HFFc6 (cell line): ENCODE measurements around the gene PDE8B. TPM values are rescaled to one million over a fixed set of nuclear protein-coding genes. Genes with fewer than 3 reads are reported as not detected.

ENCODE experiments used
- DNase-seq: peaks from one replicate; pipeline ENCODE4 v3.0.0-alpha.2; 2018
- H3K27ac Mint-ChIP-seq: 2 replicates; pipeline ENCODE4 v1.8.0; 2020; ENCODE audit warnings: mild to moderate bottlenecking, mixed read lengths
- H3K27me3 Mint-ChIP-seq: 2 replicates; pipeline ENCODE4 v1.8.0; 2021; ENCODE audit warnings: mild to moderate bottlenecking, moderate library complexity, mixed read lengths; ENCODE audit not compliant: insufficient read depth
- H3K36me3 Mint-ChIP-seq: 2 replicates; pipeline ENCODE4 v1.8.0; 2021; ENCODE audit warnings: low read depth, mixed read lengths
- H3K4me1 Mint-ChIP-seq: 2 replicates; pipeline ENCODE4 v1.8.0; 2020; ENCODE audit warnings: low read depth, mixed read lengths
- H3K4me3 Mint-ChIP-seq: 2 replicates; pipeline ENCODE4 v1.8.0; 2020; ENCODE audit warnings: mild to moderate bottlenecking, moderate library complexity, mixed read lengths
- H3K9me3 Mint-ChIP-seq: 2 replicates; pipeline ENCODE4 v1.8.0; 2020; ENCODE audit warnings: mild to moderate bottlenecking, mixed read lengths
- CTCF ChIP-seq: fragments of 200-600 bp; sonication (generic); IDR thresholded peaks from 2 replicates; pipeline ENCODE4 v1.5.0; 2021; ENCODE audit warnings: antibody characterized with exemption, mild to moderate bottlenecking
- total RNA-seq, 6 experiments: library from RNA; stranded (reverse); fragmentation: NEBNext Ultra II Directional; extraction: Animal tissue kit (Norgen Biotek cat#: 25700); gene quantifications; 2 replicates in 1 of 6; 3 replicates in 5 of 6; pipeline ENCODE4 v1.2.3, GENCODE V29; 2021

PDE8B gene
- total RNA-seq, 6 experiments from 2014 or later, result 0.14 TPM; not detected in 5

- Mint-ChIP-seq H3K4me3 (no peak overlapping the region), H3K4me1 (peaks cover 27% of the 10 kb centered on the region), H3K36me3 (peaks cover 4% of the 10 kb centered on the region; the same call in 1 of the 2 replicates), H3K27me3 (peaks cover 2% of the 10 kb centered on the region; the same call in 1 of the 2 replicates), H3K27ac (no peak overlapping the region), H3K9me3 (no peaks in the 10 kb centered on the region)
- no peak for DNase-seq
- no peak for TF ChIP-seq CTCF
These were observed 69.6 kb downstream of the PDE8B start for GRCh38 chr5:77280036-77280435.

GRCh38 chr5:77281969-77282336 lies 71.5 kb downstream of the PDE8B start:
- H3K4me3 Mint-ChIP-seq, result peak overlapping the region; percentile 58
- no peaks in the 10 kb centered on the region for H3K9me3 Mint-ChIP-seq
- peak overlapping the region; percentile 81 for H3K27ac Mint-ChIP-seq
- H3K4me1 Mint-ChIP-seq, result peaks cover 27% of the 10 kb centered on the region
- peaks cover 4% of the 10 kb centered on the region; the same call in 1 of the 2 replicates for H3K36me3 Mint-ChIP-seq
- no peak for TF ChIP-seq CTCF
- no peak for DNase-seq
- H3K27me3 Mint-ChIP-seq, result peaks cover 2% of the 10 kb centered on the region; the same call in 1 of the 2 replicates

- Mint-ChIP-seq H3K27ac (peak overlapping the region; percentile 81), H3K4me1 (peaks cover 27% of the 10 kb centered on the region)
- peak; percentile 67 for TF ChIP-seq CTCF
These were observed 72.0 kb downstream of the PDE8B start for GRCh38 chr5:77282337-77283027.

GRCh38 chr5:77285251-77285841 lies 74.9 kb downstream of the PDE8B start:
- Mint-ChIP-seq H3K9me3 (no peaks in the 10 kb centered on the region), H3K4me1 (peaks cover 29% of the 10 kb centered on the region), H3K27ac (no peak overlapping the region), H3K36me3 (peaks cover 4% of the 10 kb centered on the region; the same call in 1 of the 2 replicates), H3K27me3 (no peaks in the 10 kb centered on the region; the same call in 1 of the 2 replicates), H3K4me3 (no peak overlapping the region)
- no peak for TF ChIP-seq CTCF
- DNase-seq, result no peak

More at GRCh38 chr5:77282337-77283027, 72.0 kb downstream of the PDE8B start:
- Mint-ChIP-seq H3K4me3 (peak overlapping the region; percentile 58), H3K27me3 (peaks cover 2% of the 10 kb centered on the region; the same call in 1 of the 2 replicates), H3K9me3 (no peaks in the 10 kb centered on the region), H3K36me3 (peaks cover 4% of the 10 kb centered on the region; the same call in 1 of the 2 replicates)
- DNase-seq, result peak; percentile 96

GRCh38 chr5:77292026-77292757 lies 81.7 kb downstream of the PDE8B start:
- peaks cover 3% of the 10 kb centered on the region for H3K27me3 Mint-ChIP-seq
- H3K9me3 Mint-ChIP-seq, result peaks cover 4% of the 10 kb centered on the region; the same call in 1 of the 2 replicates
- no peak for TF ChIP-seq CTCF
- peak; percentile 85 for DNase-seq
- H3K36me3 Mint-ChIP-seq, result no peaks in the 10 kb centered on the region
- H3K4me1 Mint-ChIP-seq, result peaks cover 44% of the 10 kb centered on the region
- H3K4me3 Mint-ChIP-seq, result peak overlapping the region; percentile 52
- peak overlapping the region; percentile 84 for H3K27ac Mint-ChIP-seq
